ENCODE data around the gene NANOS3. TPM values are rescaled to one million over a fixed set of nuclear protein-coding genes. Genes with fewer than 3 reads are reported as not detected.
A peak's percentile ranks its signal among the peaks of the same experiment; 100 is the strongest.

The NANOS3 gene
- total and polyA plus RNA-seq, 2 of the 13 experiments (the other 11 are each of a cell fraction or from before 2014, with no cell fraction given) = 0.21 TPM; not detected in 1

GRCh38 chr19:13905634-13906520 lies 28.9 kb downstream of the NANOS3 start, which contains the start of the genes BRME1 and CC2D1A (continued):
- no peak for TF ChIP-seq ARID2 (CRISPR knock-in tag; IDR thresholded peaks at IDR 0.05; ENCODE audit: borderline replicate concordance)
- TF ChIP-seq ZBTB4 (CRISPR knock-in tag; IDR thresholded peaks at IDR 0.05; ENCODE audit: borderline replicate concordance) = peak; percentile 80
- TF ChIP-seq, protein P1, sequence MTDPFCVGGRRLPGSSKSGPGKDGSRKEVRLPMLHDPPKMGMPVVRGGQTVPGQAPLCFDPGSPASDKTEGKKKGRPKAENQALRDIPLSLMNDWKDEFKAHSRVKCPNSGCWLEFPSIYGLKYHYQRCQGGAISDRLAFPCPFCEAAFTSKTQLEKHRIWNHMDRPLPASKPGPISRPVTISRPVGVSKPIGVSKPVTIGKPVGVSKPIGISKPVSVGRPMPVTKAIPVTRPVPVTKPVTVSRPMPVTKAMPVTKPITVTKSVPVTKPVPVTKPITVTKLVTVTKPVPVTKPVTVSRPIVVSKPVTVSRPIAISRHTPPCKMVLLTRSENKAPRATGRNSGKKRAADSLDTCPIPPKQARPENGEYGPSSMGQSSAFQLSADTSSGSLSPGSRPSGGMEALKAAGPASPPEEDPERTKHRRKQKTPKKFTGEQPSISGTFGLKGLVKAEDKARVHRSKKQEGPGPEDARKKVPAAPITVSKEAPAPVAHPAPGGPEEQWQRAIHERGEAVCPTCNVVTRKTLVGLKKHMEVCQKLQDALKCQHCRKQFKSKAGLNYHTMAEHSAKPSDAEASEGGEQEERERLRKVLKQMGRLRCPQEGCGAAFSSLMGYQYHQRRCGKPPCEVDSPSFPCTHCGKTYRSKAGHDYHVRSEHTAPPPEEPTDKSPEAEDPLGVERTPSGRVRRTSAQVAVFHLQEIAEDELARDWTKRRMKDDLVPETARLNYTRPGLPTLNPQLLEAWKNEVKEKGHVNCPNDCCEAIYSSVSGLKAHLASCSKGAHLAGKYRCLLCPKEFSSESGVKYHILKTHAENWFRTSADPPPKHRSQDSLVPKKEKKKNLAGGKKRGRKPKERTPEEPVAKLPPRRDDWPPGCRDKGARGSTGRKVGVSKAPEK (CRISPR knock-in tag; IDR thresholded peaks at IDR 0.05; ENCODE audit: borderline replicate concordance) = 0 out of 2 replicates have a peak, but pooled peaks have one; percentile 26
- no peak for TF ChIP-seq NFE2L2 (IDR thresholded peaks at IDR 0.05; ENCODE audit: low read length)
- no peak for TF ChIP-seq ZNF784 (CRISPR knock-in tag; IDR thresholded peaks at IDR 0.05; ENCODE audit: borderline replicate concordance)
- no peak for TF ChIP-seq RBAK (CRISPR knock-in tag; IDR thresholded peaks at IDR 0.05)
- TF ChIP-seq SYNCRIP (IDR thresholded peaks at IDR 0.05; ENCODE audit: insufficient read depth, low read depth, low read length) = no peak
- TF ChIP-seq ZNF121 (CRISPR knock-in tag; IDR thresholded peaks at IDR 0.05) = no peak
- no peak for TF ChIP-seq ZNF703 (CRISPR knock-in tag; IDR thresholded peaks at IDR 0.05; ENCODE audit: borderline replicate concordance)
- TF ChIP-seq, protein P2, sequence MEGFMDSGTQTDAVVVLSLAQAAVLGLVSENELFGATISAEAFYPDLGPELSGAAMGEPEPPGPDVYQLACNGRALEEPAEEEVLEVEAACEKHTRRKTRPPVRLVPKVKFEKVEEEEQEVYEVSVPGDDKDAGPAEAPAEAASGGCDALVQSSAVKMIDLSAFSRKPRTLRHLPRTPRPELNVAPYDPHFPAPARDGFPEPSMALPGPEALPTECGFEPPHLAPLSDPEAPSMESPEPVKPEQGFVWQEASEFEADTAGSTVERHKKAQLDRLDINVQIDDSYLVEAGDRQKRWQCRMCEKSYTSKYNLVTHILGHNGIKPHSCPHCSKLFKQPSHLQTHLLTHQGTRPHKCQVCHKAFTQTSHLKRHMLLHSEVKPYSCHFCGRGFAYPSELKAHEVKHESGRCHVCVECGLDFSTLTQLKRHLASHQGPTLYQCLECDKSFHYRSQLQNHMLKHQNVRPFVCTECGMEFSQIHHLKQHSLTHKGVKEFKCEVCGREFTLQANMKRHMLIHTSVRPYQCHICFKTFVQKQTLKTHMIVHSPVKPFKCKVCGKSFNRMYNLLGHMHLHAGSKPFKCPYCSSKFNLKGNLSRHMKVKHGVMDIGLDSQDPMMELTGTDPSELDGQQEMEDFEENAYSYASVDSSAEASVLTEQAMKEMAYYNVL (CRISPR knock-in tag; IDR thresholded peaks at IDR 0.05; ENCODE audit: borderline replicate concordance) = peak; percentile 27; the same call in 1 of the 2 replicates
- TF ChIP-seq ZFP82 (CRISPR knock-in tag; IDR thresholded peaks at IDR 0.05; ENCODE audit: borderline replicate concordance) = no peak; the same call in 1 of the 2 replicates
- peak; percentile 85 for TF ChIP-seq ZGPAT (CRISPR knock-in tag; IDR thresholded peaks at IDR 0.05)

Data from HepG2 (cell line).